NCI-H446 treated with DMSO at 0.1 percent for 48 hours (cell line): ENCODE data around the gene SPINK9.
"Not testable (repeated sequence)": the region's sequence is repeated elsewhere in the genome, so short reads cannot be mapped to it uniquely, and the experiment has no call there.

Experiments used
- DNase-seq: peaks from one replicate; lab custom pipeline; 2025; lab: John Stamatoyannopoulos, UW

The SPINK9 gene

GRCh38 chr5:148335259-148335658 is at the start of gene SPINK9:
Gene SPINK9 (plus strand): TSS chr5:148335559. CDS start chr5:148335614, 55 bp downstream.
- DNase-seq, result no peak

GRCh38 chr5:148290271-148291195 is 44.8 kb upstream of the SPINK9 start:
- DNase-seq, result peak; percentile 1

GRCh38 chr5:148297731-148298130 is 37.6 kb upstream of the SPINK9 start:
- DNase-seq, result no peak

- no peak for DNase-seq
Measured at GRCh38 chr5:148306446-148306845, 28.9 kb upstream of the SPINK9 start.

GRCh38 chr5:148309019-148309418 is 26.3 kb upstream of the SPINK9 start:
- DNase-seq, result no peak

- DNase-seq, result no peak
Measured at GRCh38 chr5:148309746-148310145, 25.6 kb upstream of the SPINK9 start.

GRCh38 chr5:148311484-148311883 is 23.9 kb upstream of the SPINK9 start:
- DNase-seq, result no peak

GRCh38 chr5:148312153-148312552 is 23.2 kb upstream of the SPINK9 start, which contains the start of gene SPINK7:
Gene SPINK7 (plus strand): TSS chr5:148312423. CDS start chr5:148312484, 61 bp downstream.
- no peak for DNase-seq

- DNase-seq, result no peak
Measured at GRCh38 chr5:148314187-148314586, 21.2 kb upstream of the SPINK9 start.

- DNase-seq, result no peak
Measured at GRCh38 chr5:148314731-148315130, 20.6 kb upstream of the SPINK9 start.

GRCh38 chr5:148320011-148320963 is 15.1 kb upstream of the SPINK9 start:
- DNase-seq, result not testable (repeated sequence)

GRCh38 chr5:148333262-148333849 is 2.0 kb upstream of the SPINK9 start:
- DNase-seq, result no peak

- no peak for DNase-seq
Measured at GRCh38 chr5:148336704-148337435, 1.5 kb downstream of the SPINK9 start.

GRCh38 chr5:148342371-148343045 is 7.1 kb downstream of the SPINK9 start:
- no peak for DNase-seq

- DNase-seq, result no peak
Measured at GRCh38 chr5:148343046-148343407, 7.7 kb downstream of the SPINK9 start.

GRCh38 chr5:148343603-148344487 is 8.5 kb downstream of the SPINK9 start:
- no peak for DNase-seq

- no peak for DNase-seq
Measured at GRCh38 chr5:148347706-148348105, 12.3 kb downstream of the SPINK9 start.

GRCh38 chr5:148352696-148353095 is 17.3 kb downstream of the SPINK9 start:
- DNase-seq, result no peak

- DNase-seq, result no peak
Measured at GRCh38 chr5:148353634-148354033, 18.3 kb downstream of the SPINK9 start.

GRCh38 chr5:148364343-148364742 is 29.0 kb downstream of the SPINK9 start:
- no peak for DNase-seq
